ENCODE data around the gene RNF14.

The RNF14 gene

GRCh38 chr5:141931694-141932093, 37.2 kb upstream of the RNF14 start:
- TF ChIP-seq CSDC2 (CRISPR knock-in tag; IDR thresholded peaks at IDR 0.05), result no peak
- TF ChIP-seq ISL1 (CRISPR knock-in tag; IDR thresholded peaks at IDR 0.05), result no peak
- no peak for TF ChIP-seq ARNTL (CRISPR knock-in tag; IDR thresholded peaks at IDR 0.05; ENCODE audit: borderline replicate concordance, low read depth)
- no peak for TF ChIP-seq ZNF565 (CRISPR knock-in tag; conservative IDR thresholded peaks at IDR 0.05; ENCODE audit: low read depth)
- no peak for TF ChIP-seq ZC3H10 (CRISPR knock-in tag; IDR thresholded peaks at IDR 0.05)
- no peak for TF ChIP-seq TCF4 (CRISPR knock-in tag; IDR thresholded peaks at IDR 0.05; ENCODE audit: borderline replicate concordance)
- TF ChIP-seq, protein P1, sequence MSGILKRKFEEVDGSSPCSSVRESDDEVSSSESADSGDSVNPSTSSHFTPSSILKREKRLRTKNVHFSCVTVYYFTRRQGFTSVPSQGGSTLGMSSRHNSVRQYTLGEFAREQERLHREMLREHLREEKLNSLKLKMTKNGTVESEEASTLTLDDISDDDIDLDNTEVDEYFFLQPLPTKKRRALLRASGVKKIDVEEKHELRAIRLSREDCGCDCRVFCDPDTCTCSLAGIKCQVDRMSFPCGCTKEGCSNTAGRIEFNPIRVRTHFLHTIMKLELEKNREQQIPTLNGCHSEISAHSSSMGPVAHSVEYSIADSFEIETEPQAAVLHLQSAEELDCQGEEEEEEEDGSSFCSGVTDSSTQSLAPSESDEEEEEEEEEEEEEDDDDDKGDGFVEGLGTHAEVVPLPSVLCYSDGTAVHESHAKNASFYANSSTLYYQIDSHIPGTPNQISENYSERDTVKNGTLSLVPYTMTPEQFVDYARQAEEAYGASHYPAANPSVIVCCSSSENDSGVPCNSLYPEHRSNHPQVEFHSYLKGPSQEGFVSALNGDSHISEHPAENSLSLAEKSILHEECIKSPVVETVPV (CRISPR knock-in tag; IDR thresholded peaks at IDR 0.05), result no peak
- no peak for TF ChIP-seq RARB (CRISPR knock-in tag; IDR thresholded peaks at IDR 0.05)
- TF ChIP-seq TOX (CRISPR knock-in tag; IDR thresholded peaks at IDR 0.05; ENCODE audit: borderline replicate concordance), result no peak
- no peak for TF ChIP-seq ZNF70 (CRISPR knock-in tag; IDR thresholded peaks at IDR 0.05)
- TF ChIP-seq PPARA (CRISPR knock-in tag; IDR thresholded peaks at IDR 0.05; ENCODE audit: borderline replicate concordance), result no peak
- TF ChIP-seq, protein P2, sequence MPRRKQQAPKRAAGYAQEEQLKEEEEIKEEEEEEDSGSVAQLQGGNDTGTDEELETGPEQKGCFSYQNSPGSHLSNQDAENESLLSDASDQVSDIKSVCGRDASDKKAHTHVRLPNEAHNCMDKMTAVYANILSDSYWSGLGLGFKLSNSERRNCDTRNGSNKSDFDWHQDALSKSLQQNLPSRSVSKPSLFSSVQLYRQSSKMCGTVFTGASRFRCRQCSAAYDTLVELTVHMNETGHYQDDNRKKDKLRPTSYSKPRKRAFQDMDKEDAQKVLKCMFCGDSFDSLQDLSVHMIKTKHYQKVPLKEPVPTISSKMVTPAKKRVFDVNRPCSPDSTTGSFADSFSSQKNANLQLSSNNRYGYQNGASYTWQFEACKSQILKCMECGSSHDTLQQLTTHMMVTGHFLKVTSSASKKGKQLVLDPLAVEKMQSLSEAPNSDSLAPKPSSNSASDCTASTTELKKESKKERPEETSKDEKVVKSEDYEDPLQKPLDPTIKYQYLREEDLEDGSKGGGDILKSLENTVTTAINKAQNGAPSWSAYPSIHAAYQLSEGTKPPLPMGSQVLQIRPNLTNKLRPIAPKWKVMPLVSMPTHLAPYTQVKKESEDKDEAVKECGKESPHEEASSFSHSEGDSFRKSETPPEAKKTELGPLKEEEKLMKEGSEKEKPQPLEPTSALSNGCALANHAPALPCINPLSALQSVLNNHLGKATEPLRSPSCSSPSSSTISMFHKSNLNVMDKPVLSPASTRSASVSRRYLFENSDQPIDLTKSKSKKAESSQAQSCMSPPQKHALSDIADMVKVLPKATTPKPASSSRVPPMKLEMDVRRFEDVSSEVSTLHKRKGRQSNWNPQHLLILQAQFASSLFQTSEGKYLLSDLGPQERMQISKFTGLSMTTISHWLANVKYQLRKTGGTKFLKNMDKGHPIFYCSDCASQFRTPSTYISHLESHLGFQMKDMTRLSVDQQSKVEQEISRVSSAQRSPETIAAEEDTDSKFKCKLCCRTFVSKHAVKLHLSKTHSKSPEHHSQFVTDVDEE (CRISPR knock-in tag; IDR thresholded peaks at IDR 0.05), result no peak
- TF ChIP-seq POU6F1 (CRISPR knock-in tag; IDR thresholded peaks at IDR 0.05; ENCODE audit: borderline replicate concordance, low read depth), result no peak
- no peak for TF ChIP-seq GLIS3 (CRISPR knock-in tag; IDR thresholded peaks at IDR 0.05)
- no peak for ATAC-seq

DNA sequence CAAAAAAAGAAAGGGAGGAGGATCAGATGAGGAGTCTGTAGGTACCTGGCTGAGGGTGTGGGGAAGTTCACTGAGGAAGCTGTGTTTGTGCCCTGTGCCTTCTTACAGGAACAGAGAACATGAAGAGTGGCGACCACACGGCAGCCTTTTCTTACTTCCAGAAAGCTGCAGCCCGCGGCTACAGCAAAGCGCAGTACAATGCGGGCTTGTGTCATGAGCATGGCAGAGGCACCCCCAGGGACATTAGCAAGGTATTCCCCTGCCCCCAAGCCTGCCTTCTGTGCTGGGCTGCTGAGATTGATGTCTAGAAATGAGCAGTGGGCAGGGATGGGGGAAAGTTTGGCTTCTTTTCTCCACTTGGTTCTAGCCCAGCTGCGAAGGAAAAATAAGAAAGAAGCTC, 35.8 kb upstream of the RNF14 start:
- TF ChIP-seq ZNF70 (CRISPR knock-in tag; IDR thresholded peaks at IDR 0.05) (no peak), SNAI2 (CRISPR knock-in tag; IDR thresholded peaks at IDR 0.05) (no peak), PPARA (CRISPR knock-in tag; IDR thresholded peaks at IDR 0.05; ENCODE audit: borderline replicate concordance) (no peak), ZNF565 (CRISPR knock-in tag; conservative IDR thresholded peaks at IDR 0.05; ENCODE audit: low read depth) (no peak), ZC3H10 (CRISPR knock-in tag; IDR thresholded peaks at IDR 0.05) (no peak), ZNF8 (CRISPR knock-in tag; IDR thresholded peaks at IDR 0.05) (no peak), RARB (CRISPR knock-in tag; IDR thresholded peaks at IDR 0.05) (no peak), ESRRG (CRISPR knock-in tag; IDR thresholded peaks at IDR 0.05) (no peak), ZFP30 (CRISPR knock-in tag; IDR thresholded peaks at IDR 0.05) (no peak), ARNTL (CRISPR knock-in tag; IDR thresholded peaks at IDR 0.05; ENCODE audit: borderline replicate concordance, low read depth) (no peak), TCF4 (CRISPR knock-in tag; IDR thresholded peaks at IDR 0.05; ENCODE audit: borderline replicate concordance) (no peak), CSDC2 (CRISPR knock-in tag; IDR thresholded peaks at IDR 0.05) (no peak), ZFP3 (CRISPR knock-in tag; IDR thresholded peaks at IDR 0.05) (no peak), ISL1 (CRISPR knock-in tag; IDR thresholded peaks at IDR 0.05) (no peak), POU6F1 (CRISPR knock-in tag; IDR thresholded peaks at IDR 0.05; ENCODE audit: borderline replicate concordance, low read depth) (no peak)
- TF ChIP-seq, protein P3, sequence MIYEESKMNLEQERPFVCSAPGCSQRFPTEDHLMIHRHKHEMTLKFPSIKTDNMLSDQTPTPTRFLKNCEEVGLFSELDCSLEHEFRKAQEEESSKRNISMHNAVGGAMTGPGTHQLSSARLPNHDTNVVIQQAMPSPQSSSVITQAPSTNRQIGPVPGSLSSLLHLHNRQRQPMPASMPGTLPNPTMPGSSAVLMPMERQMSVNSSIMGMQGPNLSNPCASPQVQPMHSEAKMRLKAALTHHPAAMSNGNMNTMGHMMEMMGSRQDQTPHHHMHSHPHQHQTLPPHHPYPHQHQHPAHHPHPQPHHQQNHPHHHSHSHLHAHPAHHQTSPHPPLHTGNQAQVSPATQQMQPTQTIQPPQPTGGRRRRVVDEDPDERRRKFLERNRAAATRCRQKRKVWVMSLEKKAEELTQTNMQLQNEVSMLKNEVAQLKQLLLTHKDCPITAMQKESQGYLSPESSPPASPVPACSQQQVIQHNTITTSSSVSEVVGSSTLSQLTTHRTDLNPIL (CRISPR knock-in tag; IDR thresholded peaks at IDR 0.05; ENCODE audit: low read depth), result no peak
- ATAC-seq, result no peak
